HCT116 (cell line): ENCODE measurements around the gene UPK3BL1.
"Not testable (repeated sequence)": the region's sequence is repeated elsewhere in the genome, so short reads cannot be mapped to it uniquely, and the experiment has no call there.

ENCODE experiments used
- CEBPB ChIP-seq: IDR thresholded peaks from 2 replicates; pipeline ENCODE4 v1.6.1; 2012; ENCODE audit warnings: low read depth
- EZH2 ChIP-seq: fragments of 200-600 bp; sonication (generic); IDR thresholded peaks from 2 replicates; pipeline ENCODE4 v1.6.1; 2017; ENCODE audit warnings: antibody characterized with exemption, mixed run types
- EZH2phosphoT487 ChIP-seq: fragments of 200-600 bp; IDR thresholded peaks from 2 replicates; pipeline ENCODE4 v1.6.1; 2018; ENCODE audit warnings: antibody characterized with exemption, borderline replicate concordance
- FOSL1 ChIP-seq: IDR thresholded peaks from 2 replicates; pipeline ENCODE4 v1.6.1; 2012; ENCODE audit warnings: low read depth
- POLR2A ChIP-seq: IDR thresholded peaks from 2 replicates; pipeline ENCODE4 v1.7.0; 2011; ENCODE audit warnings: borderline replicate concordance; ENCODE audit not compliant: insufficient read depth, insufficient read length; ENCODE audit errors: extremely low read depth
- POLR2AphosphoS5 ChIP-seq: IDR thresholded peaks from 2 replicates; pipeline ENCODE4 v1.6.1; 2011; ENCODE audit warnings: mild to moderate bottlenecking, low read depth, low read length, moderate library complexity
- RAD21 ChIP-seq: IDR thresholded peaks from 2 replicates; pipeline ENCODE4 v1.6.1; 2012; ENCODE audit warnings: low read depth, mild to moderate bottlenecking
- SIN3A ChIP-seq: IDR thresholded peaks from 2 replicates; pipeline ENCODE4 v1.6.1; 2012; ENCODE audit warnings: low read depth
- SRF ChIP-seq: IDR thresholded peaks from 2 replicates; pipeline ENCODE4 v1.6.1; 2012; ENCODE audit warnings: low read depth
- YY1 ChIP-seq: IDR thresholded peaks from 2 replicates; pipeline ENCODE4 v1.6.1; 2011; ENCODE audit warnings: low read length, low read depth, moderate library complexity, mild to moderate bottlenecking; ENCODE audit not compliant: insufficient replicate concordance; ENCODE audit errors: extremely low read depth
- ZNF274 ChIP-seq: fragments of 200-500 bp; sonication (Bioruptor generic); IDR thresholded peaks from 2 replicates; pipeline ENCODE4 v1.6.1; 2014; ENCODE audit warnings: mild to moderate bottlenecking, low read depth, low read length, inconsistent platforms
- TF ChIP-seq, protein P1 (sequence below), 3 experiments: fragments of 200-600 bp in 1 of 3; sonication (generic) in 1 of 3; IDR thresholded peaks in 2 of 3; conservative IDR thresholded peaks in 1 of 3; 2 replicates each; pipeline ENCODE4 v1.5.1; 2012 to 2017; ENCODE audit warnings: low read depth in 2 of 3, low read length in 2 of 3, antibody characterized with exemption in 1 of 3, borderline replicate concordance in 1 of 3, control low read depth in 1 of 3, mild to moderate bottlenecking in 1 of 3, mixed read lengths in 1 of 3, mixed run types in 1 of 3, moderate library complexity in 1 of 3; ENCODE audit not compliant: insufficient read depth in 1 of 3
- TF ChIP-seq, protein P2 (sequence below): IDR thresholded peaks from 2 replicates; pipeline ENCODE4 v1.6.1; 2012
- TF ChIP-seq, protein P3 (sequence below): IDR thresholded peaks from 2 replicates; pipeline ENCODE4 v1.6.1; 2011; ENCODE audit warnings: mild to moderate bottlenecking, low read length, moderate library complexity; ENCODE audit not compliant: insufficient replicate concordance; ENCODE audit errors: extremely low read depth

DNA sequence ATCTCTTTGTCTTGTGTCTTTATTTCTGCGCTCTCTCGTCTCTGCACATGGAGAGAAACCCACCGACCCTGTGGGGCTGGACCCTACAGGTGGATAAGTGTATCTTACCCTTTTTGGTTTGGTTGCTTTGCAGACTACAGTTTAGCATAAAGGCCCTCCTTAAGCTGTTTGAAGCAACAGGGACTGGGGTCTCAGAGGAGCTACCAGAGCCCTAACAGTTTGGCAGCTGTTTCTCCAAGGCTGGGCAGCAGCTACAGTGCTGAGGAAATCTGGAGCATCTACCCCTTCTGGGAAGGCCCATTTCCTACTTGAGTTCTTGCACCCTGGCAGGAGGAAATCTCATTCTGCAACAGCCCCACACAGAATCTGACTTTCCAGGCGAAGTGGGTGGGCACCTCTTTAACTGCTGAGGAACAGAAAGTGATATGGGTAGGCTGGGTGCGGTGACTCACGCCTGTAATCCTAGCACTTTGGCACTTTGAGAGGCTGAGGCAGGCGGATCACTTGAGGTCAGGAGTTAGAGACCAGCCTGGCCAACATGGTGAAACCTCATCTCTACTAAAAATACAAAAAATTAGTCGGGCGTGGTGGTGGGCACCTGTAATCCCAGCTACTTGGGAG, 31.0 kb upstream of the UPK3BL1 start:
- not testable (repeated sequence) for TF ChIP-seq CEBPB, POLR2AphosphoS5, POLR2A, EZH2phosphoT487, EZH2, FOSL1, ZNF274, YY1, SIN3A, RAD21, SRF
- TF ChIP-seq, protein P1, sequence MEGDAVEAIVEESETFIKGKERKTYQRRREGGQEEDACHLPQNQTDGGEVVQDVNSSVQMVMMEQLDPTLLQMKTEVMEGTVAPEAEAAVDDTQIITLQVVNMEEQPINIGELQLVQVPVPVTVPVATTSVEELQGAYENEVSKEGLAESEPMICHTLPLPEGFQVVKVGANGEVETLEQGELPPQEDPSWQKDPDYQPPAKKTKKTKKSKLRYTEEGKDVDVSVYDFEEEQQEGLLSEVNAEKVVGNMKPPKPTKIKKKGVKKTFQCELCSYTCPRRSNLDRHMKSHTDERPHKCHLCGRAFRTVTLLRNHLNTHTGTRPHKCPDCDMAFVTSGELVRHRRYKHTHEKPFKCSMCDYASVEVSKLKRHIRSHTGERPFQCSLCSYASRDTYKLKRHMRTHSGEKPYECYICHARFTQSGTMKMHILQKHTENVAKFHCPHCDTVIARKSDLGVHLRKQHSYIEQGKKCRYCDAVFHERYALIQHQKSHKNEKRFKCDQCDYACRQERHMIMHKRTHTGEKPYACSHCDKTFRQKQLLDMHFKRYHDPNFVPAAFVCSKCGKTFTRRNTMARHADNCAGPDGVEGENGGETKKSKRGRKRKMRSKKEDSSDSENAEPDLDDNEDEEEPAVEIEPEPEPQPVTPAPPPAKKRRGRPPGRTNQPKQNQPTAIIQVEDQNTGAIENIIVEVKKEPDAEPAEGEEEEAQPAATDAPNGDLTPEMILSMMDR (IDR thresholded peaks at IDR 0.05 in 2 of 3, conservative IDR thresholded peaks at IDR 0.05 in 1 of 3; ENCODE audit: borderline replicate concordance in 1 of 3, insufficient read depth in 1 of 3, low read depth in 2 of 3, low read length in 2 of 3): not testable (repeated sequence)
- TF ChIP-seq, protein P2, sequence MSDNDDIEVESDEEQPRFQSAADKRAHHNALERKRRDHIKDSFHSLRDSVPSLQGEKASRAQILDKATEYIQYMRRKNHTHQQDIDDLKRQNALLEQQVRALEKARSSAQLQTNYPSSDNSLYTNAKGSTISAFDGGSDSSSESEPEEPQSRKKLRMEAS: not testable (repeated sequence)
- TF ChIP-seq, protein P3, sequence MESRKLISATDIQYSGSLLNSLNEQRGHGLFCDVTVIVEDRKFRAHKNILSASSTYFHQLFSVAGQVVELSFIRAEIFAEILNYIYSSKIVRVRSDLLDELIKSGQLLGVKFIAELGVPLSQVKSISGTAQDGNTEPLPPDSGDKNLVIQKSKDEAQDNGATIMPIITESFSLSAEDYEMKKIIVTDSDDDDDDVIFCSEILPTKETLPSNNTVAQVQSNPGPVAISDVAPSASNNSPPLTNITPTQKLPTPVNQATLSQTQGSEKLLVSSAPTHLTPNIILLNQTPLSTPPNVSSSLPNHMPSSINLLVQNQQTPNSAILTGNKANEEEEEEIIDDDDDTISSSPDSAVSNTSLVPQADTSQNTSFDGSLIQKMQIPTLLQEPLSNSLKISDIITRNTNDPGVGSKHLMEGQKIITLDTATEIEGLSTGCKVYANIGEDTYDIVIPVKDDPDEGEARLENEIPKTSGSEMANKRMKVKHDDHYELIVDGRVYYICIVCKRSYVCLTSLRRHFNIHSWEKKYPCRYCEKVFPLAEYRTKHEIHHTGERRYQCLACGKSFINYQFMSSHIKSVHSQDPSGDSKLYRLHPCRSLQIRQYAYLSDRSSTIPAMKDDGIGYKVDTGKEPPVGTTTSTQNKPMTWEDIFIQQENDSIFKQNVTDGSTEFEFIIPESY: not testable (repeated sequence)
